H4 (cell line): ENCODE data around the gene NMT1. TPM values are rescaled to one million over a fixed set of nuclear protein-coding genes. Genes with fewer than 3 reads are reported as not detected.
A peak's percentile ranks its signal among the peaks of the same experiment; 100 is the strongest.

Experiments
- DNase-seq: peaks from one replicate; pipeline ENCODE4 v3.0.0-alpha.2; 2015; ENCODE audit warnings: low spot score
- total RNA-seq: library from RNA; depleted of rRNA; stranded (reverse); fragments of >200 nt; shearing (Covaris generic); gene quantifications from 2 replicates; pipeline ENCODE4 v1.2.3, GENCODE V29; 2014; rRNA removed

Gene NMT1
- 119 and 163 TPM in 2 replicates for total RNA-seq

DNA sequence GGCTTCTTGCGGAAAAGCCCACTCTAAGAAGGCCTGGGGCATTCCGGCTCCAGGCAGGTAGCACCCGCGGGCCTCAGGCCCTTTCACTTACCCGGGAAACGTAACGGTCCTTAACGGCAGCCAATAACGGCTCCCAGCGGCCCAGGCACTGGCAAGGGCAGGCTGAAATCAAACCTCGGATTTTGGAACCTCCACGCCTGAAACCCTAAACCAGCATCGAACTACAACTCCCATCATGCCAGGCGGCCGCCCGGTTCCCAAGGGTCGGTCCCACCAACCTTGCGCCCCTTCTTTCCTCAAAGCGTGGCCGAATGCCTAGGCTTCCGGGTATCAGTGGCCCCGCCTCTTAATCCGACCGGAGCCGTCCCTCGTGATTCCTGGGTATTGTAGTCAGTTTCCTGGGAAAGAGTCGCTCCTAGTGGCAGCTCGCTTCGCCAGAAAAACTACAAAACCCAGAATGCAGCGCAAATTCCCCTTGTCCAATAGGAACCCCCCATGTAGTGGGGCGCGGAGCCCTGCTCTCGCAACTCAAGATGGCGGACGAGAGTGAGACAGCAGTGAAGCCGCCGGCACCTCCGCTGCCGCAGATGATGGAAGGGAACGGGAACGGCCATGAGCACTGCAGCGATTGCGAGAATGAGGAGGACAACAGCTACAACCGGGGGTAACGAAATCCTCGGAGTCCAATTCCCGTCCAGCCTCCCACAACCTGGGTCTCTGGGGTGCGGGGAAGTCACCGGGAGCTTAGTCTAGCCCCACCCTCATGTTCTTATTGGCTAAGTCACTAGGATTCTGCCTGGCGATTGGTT, at the start of gene NMT1:
Gene NMT1 (plus strand): TSS at position 521 of the 809 bp plus-strand sequence. CDS start 13 bp downstream, at position 534.
- peak; percentile 99 for DNase-seq

GRCh38 chr17:45011767-45012166, 49.4 kb upstream of the NMT1 start:
- DNase-seq: no peak

GRCh38 chr17:45013021-45013997, 47.8 kb upstream of the NMT1 start:
- DNase-seq: no peak

DNA sequence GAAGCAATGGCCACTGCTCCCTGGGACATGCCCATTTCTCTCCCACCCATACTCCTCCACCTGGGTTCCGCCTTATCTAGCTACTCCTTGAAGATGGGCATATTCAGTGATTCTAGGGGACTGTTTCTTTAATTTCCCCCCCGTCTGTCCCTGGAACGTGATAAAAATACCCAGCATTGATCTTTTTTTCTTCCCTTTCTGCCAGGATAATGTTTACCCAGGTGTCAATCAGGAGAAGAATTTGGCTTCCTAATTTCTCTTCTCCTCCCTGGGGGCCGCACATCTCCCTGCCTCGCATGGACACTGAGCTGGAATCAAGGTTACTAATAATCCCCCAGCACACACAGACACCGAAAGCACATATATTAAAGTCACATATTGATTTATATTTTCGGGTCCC, 44.9 kb upstream of the NMT1 start:
- DNase-seq: no peak

GRCh38 chr17:45016823-45017222, 44.3 kb upstream of the NMT1 start:
- no peak for DNase-seq

GRCh38 chr17:45018514-45018847, 42.6 kb upstream of the NMT1 start:
- no peak for DNase-seq

- no peak for DNase-seq
Measured at GRCh38 chr17:45018848-45019711, 42.0 kb upstream of the NMT1 start.

- DNase-seq: no peak
Measured at GRCh38 chr17:45020354-45021138, 40.6 kb upstream of the NMT1 start.

DNA sequence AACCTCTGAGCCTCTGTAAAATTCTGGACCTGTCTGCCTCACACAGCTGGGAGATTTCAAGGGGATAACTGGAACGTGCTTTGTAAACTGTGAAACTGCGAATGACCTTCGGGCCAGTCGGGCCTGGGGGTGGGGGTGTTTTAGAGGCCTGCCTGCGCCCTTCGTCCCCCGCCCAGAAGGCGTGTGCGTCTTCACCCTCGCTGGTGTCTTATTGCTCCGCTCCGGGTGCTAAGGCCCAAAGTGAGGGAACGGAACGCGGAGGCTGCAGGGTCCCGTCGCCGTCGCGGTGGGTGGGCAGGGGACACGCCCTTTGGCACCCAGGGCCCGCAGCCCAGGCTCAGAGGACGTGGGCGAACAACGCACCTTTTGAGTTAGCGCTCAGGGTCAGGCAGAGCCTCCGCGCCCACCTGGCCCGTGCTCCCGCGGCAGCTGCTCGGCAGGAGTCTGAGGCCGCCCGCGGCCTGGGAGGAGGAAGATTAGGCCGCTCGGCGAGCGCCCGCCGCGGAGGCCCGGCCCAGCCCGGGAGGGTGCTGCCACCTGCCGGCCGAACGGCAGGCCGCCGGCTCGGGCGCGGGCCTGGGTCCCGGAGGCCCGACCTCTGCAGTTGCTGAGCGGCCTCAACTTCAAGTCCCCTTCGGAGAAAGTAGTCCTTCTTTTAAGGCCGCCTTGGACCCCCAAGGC, 39.4 kb upstream of the NMT1 start:
- DNase-seq: no peak

DNA sequence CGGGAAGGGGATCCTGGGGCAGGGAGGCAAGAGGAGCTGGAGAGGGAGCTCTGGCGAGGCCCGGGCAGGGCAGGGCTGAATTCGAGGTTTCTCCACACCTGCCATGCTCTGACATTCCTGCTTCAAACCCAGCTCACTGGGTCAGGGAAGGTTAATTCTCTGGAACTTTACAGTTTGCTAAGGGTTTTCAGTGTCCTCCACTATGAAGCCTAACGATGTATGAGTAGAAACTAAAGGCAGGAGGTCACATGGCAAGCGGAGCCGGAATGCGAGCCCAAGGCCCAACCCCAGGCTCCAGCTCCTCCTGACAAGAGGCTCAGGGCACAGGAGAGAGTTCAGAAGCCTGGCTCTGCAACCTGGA, 38.8 kb upstream of the NMT1 start:
- DNase-seq: no peak

GRCh38 chr17:45022655-45023339, 38.3 kb upstream of the NMT1 start:
- DNase-seq: no peak

DNA sequence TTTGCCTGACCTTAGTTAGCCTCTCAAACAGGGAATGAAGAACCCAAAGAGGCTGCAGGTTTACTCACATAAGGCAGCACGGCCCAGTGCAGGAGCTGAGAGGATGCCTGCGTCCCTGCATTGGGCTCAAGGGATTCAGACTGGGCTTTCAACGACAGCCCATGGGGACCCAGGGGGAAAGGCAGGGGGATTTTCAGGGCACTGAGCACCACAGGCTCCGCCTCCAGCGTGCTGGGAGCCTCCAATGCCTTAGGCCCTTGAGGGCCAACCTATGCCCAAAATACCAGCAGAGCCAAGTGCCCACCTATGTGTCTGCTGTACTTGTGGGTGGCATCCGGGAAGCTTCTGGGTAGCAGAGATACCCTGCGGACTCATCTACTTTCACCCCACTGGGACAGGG, 32.0 kb upstream of the NMT1 start:
- DNase-seq: no peak

GRCh38 chr17:45029758-45030423, 31.2 kb upstream of the NMT1 start:
- DNase-seq: no peak

GRCh38 chr17:45030733-45031132, 30.4 kb upstream of the NMT1 start:
- no peak for DNase-seq

DNA sequence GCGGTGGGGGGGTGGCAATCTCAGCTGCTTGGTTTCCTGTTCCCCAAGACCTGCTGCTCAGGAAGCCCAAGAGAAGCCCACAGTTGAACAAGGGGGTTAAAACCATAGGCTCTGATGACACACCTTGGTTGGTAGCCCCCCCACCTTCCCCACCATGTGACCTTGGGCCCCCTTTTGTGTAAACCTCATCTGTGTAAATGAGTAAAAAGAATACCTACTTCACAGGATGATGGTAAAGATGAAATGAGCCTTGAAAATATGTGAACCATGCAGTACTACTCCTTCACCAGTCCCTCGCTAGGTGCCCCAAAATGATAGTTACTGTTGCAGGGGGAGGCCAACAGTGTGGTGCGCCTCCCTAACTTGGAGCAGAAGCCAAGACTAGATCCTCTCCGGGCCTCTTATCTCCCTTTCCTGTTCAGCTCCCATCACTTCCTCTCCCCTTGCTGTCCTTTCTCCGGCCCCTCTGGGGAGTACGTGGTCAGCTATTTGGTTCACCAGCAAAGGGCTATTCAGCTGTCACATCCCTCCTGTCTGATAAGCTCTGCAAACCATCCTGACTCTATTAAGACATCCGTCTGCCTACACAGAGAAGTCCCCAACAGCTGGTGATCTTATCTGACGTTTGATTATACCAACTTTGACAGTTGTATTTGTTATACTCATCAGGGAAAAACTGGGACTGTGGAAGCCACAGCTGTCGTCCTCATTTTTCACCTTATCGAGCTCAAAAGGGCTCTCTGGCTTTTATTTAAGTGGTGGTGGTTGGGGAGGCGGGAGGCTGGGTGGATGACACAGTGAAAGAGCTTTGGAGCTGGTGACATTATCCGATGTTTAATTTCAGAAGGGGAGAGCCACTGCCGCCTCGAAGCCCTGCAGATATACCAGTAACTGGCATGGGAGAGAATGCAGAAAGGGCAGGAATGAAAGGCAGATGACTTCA, 29.6 kb upstream of the NMT1 start:
- no peak for DNase-seq

- no peak for DNase-seq
Measured at GRCh38 chr17:45032174-45032541, 29.0 kb upstream of the NMT1 start.

DNA sequence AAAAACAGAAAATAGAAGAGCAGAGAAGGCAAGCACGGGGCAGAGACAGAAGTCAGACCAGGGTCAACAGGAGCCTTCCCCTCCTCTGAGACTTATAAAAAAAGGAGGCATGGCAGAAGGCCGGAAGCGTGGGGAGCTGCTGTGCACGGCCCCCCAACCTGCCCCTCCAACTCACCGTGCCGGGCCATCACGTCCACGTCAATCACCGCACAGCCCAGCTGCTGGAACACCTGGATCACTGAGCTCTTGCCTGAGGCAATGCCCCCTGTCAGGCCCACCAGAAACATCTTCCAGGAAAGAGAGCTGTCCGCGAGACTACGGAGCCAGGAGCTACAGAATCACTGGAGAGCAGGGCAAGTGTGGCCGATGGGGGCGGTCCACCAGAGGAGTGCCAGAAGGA, 26.5 kb upstream of the NMT1 start:
- no peak for DNase-seq

DNA sequence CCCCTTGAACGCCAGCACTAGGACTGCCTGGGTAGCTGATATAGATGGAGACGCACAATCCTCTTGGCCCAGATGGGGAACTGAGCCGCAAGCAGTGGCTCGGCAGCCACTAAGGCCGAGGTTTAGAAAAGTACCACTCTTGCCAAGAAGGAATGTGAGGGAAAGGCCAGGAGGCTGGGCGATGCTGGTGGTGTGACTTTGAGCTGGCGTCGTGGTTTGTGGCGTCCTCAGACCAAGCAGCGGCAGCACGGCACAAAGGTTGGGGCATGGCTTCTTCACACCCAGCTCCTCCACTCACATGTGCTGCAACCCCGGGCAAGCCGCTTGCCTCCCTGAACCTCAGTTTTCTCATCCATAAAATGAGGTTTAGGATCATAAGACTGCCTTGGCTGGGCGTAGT, 25.3 kb upstream of the NMT1 start:
- no peak for DNase-seq
